GM21619 (cell line): ENCODE measurements around the gene PCP4.
"Not testable (repeated sequence)": the region's sequence is repeated elsewhere in the genome, so short reads cannot be mapped to it uniquely, and the experiment has no call there.

Experiments used
- ATAC-seq: cut with Tn5 transposase; IDR thresholded peaks from one replicate; pipeline ENCODE4 v1.9.1; 2021; ENCODE audit not compliant: unreplicated experiment

PCP4 gene

GRCh38 chr21:39863111-39863510, 4.1 kb upstream of the PCP4 start:
- ATAC-seq: no peak

DNA sequence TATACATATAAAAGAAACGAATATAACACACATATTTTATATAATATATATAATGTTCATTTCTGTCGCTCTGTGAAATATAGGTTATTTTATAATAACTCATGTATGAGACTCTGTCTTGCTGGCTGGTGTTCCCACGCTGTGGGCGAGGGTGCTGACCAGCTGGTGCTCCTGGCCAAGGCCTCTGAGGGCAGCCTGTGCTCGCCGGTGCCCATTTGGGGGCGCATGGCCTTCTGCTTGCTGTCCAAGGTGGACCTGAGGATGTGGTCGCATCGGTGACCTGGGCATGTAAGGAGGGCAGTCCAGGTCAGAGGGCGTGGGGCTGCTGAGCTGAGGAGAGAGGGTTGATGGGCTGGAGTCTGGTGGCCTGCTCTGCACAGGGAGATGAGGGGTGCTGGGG, 1.1 kb upstream of the PCP4 start:
- ATAC-seq: no peak

DNA sequence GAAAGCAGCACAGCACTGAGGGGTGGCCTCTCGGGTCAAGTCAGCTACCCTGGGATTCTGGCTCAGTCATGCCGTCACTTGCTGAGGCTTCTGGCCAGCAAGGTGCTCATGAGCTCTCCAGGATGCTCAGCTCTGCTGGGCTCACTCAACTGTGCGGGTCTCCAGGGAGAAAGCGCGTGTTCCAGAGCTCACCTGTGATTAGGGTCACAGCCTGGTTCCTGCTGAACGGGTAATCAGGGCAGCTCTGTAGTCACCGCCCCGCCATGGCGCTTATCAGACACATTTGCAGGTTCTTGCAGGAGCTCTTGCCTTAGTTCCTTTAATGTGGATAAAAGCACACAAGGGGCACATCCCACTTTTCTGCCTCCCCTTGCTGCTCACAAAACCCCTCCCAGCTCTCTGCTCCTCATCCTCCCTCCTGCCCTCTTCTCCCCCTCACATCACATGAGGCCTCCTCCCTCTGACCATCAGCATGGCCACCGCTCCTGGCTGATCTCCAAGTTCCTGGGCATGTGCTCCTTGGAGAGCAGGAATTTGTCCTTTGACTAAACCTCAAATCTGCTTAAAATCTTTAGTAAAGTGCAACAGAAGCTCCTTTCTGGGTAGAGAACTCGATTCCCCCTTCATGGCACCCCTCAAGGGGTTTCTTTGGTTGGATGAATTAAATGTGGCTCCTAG, 2.0 kb downstream of the PCP4 start:
- ATAC-seq: no peak

DNA sequence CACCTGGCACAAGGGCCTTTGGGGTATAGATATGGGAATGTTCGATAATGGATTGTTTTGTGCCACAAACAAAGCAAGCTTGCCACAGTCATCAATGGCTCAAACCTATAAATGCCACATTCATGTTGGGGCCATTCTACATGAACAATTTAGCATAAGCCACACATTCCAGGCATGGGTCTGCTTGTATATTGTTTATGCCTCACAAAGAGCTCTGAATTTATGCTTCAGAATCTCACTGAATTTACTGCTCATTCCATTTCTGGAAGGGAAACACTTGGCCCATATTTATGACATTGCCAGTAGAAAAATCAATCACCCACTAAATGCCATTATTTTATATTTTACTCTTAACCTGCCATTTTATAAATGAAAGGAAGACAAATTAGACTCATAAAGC, 6.4 kb downstream of the PCP4 start:
- no peak for ATAC-seq

- ATAC-seq: no peak
Observed at GRCh38 chr21:39874206-39874605, 7.0 kb downstream of the PCP4 start.

- no peak for ATAC-seq
Observed at GRCh38 chr21:39874759-39875158, 7.5 kb downstream of the PCP4 start.

- no peak for ATAC-seq
Observed at GRCh38 chr21:39881661-39882060, 14.4 kb downstream of the PCP4 start.

DNA sequence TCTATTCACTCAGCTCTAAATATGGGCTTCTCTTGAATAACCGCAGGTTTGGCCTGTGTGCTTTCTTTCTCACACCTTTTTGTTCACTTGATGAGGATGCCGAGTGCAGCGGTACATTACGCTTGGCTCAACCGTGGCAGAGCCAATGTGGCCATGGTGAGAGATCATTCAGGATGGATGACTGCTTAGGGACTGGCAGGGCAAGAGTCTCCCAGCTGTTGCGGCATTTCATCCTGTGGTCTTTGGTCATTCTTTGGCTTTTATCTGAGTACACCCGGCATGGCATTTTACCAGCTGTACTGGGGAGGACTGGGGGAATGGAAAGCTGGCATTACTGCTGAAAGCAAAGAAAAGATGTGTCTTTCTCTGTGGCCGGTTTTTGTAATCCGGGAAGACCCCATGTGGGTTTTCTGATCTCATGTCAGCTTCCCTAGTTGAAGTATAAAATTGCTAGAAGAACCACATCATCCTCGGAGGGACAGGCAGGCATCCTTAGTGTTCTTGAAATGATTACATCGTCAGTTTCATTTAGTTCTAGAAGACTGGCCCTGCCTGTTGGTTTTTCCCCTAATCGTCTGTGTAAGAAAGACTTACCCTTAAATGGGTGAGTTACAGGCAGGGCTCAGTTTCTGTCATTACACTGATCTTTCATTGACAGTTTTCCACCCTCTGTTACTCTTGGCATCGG, 15.1 kb downstream of the PCP4 start:
- no peak for ATAC-seq

DNA sequence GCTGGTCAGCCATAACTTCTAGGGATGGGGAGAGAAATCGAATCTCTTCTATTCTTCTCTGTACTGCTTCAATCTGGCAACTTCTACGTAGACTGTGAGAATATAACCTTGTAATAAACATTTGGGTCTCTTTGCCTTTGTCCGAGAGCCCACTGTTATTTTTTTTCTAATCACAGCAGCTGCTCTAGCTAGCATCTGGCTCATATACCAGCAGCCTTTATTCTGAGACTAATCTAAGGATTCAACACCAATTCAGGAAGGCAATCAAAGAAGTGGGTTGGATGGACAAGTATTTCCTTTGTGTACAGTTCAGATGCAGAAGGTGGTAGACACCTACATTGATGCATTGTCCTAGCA, 15.6 kb downstream of the PCP4 start:
- no peak for ATAC-seq

- no peak for ATAC-seq
Observed at GRCh38 chr21:39885119-39885848, 18.0 kb downstream of the PCP4 start.

DNA sequence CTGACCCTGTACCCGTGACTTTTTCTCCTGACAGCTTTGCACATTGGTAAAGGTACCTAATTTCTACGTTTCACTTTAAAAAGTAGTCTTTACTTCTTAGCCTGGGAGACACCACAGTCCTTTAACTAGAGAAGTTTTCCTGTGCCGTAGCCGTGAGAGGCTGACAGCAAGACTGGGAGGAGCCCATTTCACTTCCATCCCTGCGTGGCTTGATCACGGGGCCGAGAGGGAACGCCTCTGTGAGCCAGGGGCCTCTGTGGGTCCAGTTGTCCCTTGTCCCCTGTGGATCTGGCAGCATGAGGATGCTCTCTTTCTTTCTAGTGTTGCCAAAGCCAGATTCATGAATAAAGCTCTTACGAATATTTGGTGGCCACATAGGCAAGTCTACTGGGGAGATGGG, 21.6 kb downstream of the PCP4 start:
- no peak for ATAC-seq

GRCh38 chr21:39891111-39891510, 23.9 kb downstream of the PCP4 start:
- ATAC-seq: no peak

DNA sequence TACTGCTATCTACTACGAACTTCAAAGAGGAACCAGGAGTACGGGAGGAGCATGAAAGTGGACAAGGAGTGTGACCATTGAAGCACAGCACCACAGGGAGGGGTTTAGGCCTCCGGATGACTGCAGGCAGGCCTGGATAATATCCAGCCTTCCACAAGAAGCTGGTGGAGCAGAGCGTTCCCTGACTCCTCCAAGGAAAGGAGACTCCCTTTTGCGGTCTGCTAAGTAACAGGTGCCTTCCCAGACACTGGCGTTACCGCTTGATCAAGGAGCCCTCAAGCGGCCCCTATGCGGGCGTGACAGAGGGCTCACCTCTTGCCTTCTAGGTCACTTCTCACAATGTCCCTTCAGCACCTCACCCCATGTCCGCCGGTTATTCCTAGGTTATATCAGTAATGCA, 24.6 kb downstream of the PCP4 start:
- ATAC-seq: not testable (repeated sequence)

- no peak for ATAC-seq
Observed at GRCh38 chr21:39900491-39900890, 33.3 kb downstream of the PCP4 start.

- ATAC-seq: no peak
Observed at GRCh38 chr21:39900911-39901310, 33.7 kb downstream of the PCP4 start.

GRCh38 chr21:39902986-39903385, 35.7 kb downstream of the PCP4 start:
- no peak for ATAC-seq

- no peak for ATAC-seq
Observed at GRCh38 chr21:39904457-39904856, 37.2 kb downstream of the PCP4 start.

- no peak for ATAC-seq
Observed at GRCh38 chr21:39908265-39908923, 41.2 kb downstream of the PCP4 start.

GRCh38 chr21:39911286-39912199, 44.3 kb downstream of the PCP4 start:
- ATAC-seq: no peak

- no peak for ATAC-seq
Observed at GRCh38 chr21:39913706-39914305, 46.6 kb downstream of the PCP4 start.
